K562 (cell line): ENCODE measurements around the gene SLC1A1. TPM values are rescaled to one million over a fixed set of nuclear protein-coding genes. Genes with fewer than 3 reads are reported as not detected.

Experiments
- ADNP ChIP-seq: fragments of 200-800 bp; sonication (Bioruptor generic); IDR thresholded peaks from 2 replicates; pipeline ENCODE4 v1.6.1; 2016; ENCODE audit warnings: missing genetic modification characterization, missing compliant biosample characterization
- AFF4 ChIP-seq: sonication (generic); formaldehyde crosslinking; IDR thresholded peaks from 2 replicates; pipeline ENCODE4 v1.8.0; 2023; ENCODE audit warnings: mild to moderate bottlenecking, missing genetic modification reagents
- CBX1 ChIP-seq: sonication (generic); IDR thresholded peaks from 2 replicates; pipeline ENCODE4 v1.6.1; 2016; ENCODE audit warnings: antibody characterized with exemption, low read depth, mild to moderate bottlenecking
- CCAR2 ChIP-seq: fragments of 200-400 bp; formaldehyde crosslinking; IDR thresholded peaks from 2 replicates; pipeline ENCODE4 v1.6.1; 2017; ENCODE audit warnings: mild to moderate bottlenecking, low read depth, low read length
- E4F1 ChIP-seq: fragments of 250-450 bp; sonication (Bioruptor Pico); IDR thresholded peaks from 2 replicates; pipeline ENCODE4 v1.5.0; 2021; ENCODE audit warnings: mild to moderate bottlenecking, borderline replicate concordance
- ELF4 ChIP-seq: fragments of 450-650 bp; formaldehyde crosslinking; IDR thresholded peaks from 2 replicates; pipeline ENCODE4 v1.4.0; 2022; ENCODE audit warnings: missing genetic modification characterization
- KDM5B ChIP-seq: fragments of 200-600 bp; sonication (generic); IDR thresholded peaks from 2 replicates; pipeline ENCODE4 v1.6.1; 2012; ENCODE audit warnings: low read depth, mild to moderate bottlenecking, moderate library complexity, low read length, control low read depth, inconsistent platforms; ENCODE audit not compliant: insufficient replicate concordance
- PHF21A ChIP-seq: fragments of 450-650 bp; IDR thresholded peaks from 2 replicates; pipeline ENCODE4 v1.6.1; 2017; ENCODE audit warnings: low read depth, borderline replicate concordance
- POLR2B ChIP-seq: fragments of 450-650 bp; IDR thresholded peaks from 2 replicates; pipeline ENCODE4 v1.6.1; 2018; ENCODE audit warnings: low read depth; ENCODE audit not compliant: partially characterized antibody
- RFX1 ChIP-seq: fragments of 450-650 bp; IDR thresholded peaks from 2 replicates; pipeline ENCODE4 v1.6.1; 2016; ENCODE audit warnings: mild to moderate bottlenecking, moderate library complexity
- THAP12 ChIP-seq: fragments of 250-450 bp; sonication (Bioruptor Pico); IDR thresholded peaks from 2 replicates; pipeline ENCODE4 v1.9.0; 2021; ENCODE audit warnings: mild to moderate bottlenecking, inconsistent platforms
- polyA plus RNA-seq, 8 experiments: library from polyadenylated mRNA; depleted of rRNA in 4 of 8; stranded (reverse) in 5 of 8; unstranded in 3 of 8; fragments of >200 nt; fragmentation: Nextera tagmentation in 2 of 8; fragmentation: Illumina TruSeq in 1 of 8; extraction: Ambion mirVana in 2 of 8; extraction: Trizol in 1 of 8; gene quantifications; 2 replicates each; pipeline versions ENCODE4 v1.2.1 to v1.2.3, GENCODE V29; 2011 to 2014; ENCODE audit warnings: inconsistent platforms in 1 of 8, missing spikeins in 1 of 8
- total RNA-seq, 7 experiments: library from RNA; depleted of rRNA in 6 of 7; stranded (reverse); fragments of >200 nt in 6 of 7; fragmentation: Illumina TruSeq in 2 of 7; extraction: Trizol in 2 of 7; gene quantifications; 2 replicates each; pipeline versions ENCODE4 v1.2.1 to v1.2.3, GENCODE V29; 2011 to 2021; ENCODE audit warnings: low replicate concordance in 1 of 7

Gene SLC1A1
- total and polyA plus RNA-seq, 9 of the 15 experiments (the other 6 are each of a cell fraction or from before 2014, with no cell fraction given), result 0.11 to 0.16 TPM; not detected in 7

- TF ChIP-seq THAP12, result no peak
- no peak for TF ChIP-seq ADNP (tag)
- no peak for TF ChIP-seq PHF21A
- TF ChIP-seq AFF4 (CRISPR knock-in tag), result no peak
- no peak for TF ChIP-seq KDM5B
- no peak for TF ChIP-seq ELF4 (CRISPR knock-in tag)
- no peak for TF ChIP-seq CCAR2
- no peak for TF ChIP-seq CBX1
- TF ChIP-seq E4F1 (CRISPR knock-in tag), result no peak
- no peak for TF ChIP-seq POLR2B
- TF ChIP-seq RFX1, result no peak
Observed at GRCh38 chr9:4503103-4503502, 12.8 kb downstream of the SLC1A1 start (continued).
